COR-L47 (cell line): ENCODE measurements around the gene CDH4.

Experiments used
- DNase-seq: peaks from one replicate; lab custom pipeline; 2025; lab: John Stamatoyannopoulos, UW

Gene CDH4

DNA sequence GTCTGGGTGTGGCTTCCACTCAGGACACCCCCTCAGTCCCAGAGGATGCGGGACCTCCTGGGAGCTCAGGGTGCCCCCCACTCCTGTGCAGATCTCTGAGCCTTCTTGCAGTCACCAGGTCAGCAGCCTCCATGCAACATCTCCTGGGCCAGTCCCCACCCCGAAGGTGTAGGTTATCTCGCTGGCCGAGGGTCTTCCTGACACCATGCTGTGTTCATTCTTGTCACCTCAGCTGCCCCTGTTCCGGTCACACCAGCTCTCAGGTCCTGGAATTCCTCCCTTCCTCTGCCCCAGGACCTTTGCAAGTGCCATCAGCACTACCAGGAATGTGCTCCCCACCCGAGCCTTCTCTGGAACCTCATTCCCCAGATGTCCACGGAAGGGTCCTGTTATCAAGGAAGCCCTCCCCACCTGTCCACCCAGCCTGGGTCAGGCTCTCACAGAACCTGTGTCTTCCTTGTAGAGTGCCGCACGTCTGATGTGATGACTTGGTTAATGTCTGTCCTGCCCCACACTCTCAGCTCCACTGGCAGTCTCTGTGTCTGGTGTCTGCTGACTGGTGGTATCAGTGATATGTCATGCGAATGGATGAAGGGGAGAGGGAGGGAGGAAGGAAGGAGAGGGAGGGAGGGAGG lies 484.1 kb downstream of the CDH4 start:
- DNase-seq = no peak

DNA sequence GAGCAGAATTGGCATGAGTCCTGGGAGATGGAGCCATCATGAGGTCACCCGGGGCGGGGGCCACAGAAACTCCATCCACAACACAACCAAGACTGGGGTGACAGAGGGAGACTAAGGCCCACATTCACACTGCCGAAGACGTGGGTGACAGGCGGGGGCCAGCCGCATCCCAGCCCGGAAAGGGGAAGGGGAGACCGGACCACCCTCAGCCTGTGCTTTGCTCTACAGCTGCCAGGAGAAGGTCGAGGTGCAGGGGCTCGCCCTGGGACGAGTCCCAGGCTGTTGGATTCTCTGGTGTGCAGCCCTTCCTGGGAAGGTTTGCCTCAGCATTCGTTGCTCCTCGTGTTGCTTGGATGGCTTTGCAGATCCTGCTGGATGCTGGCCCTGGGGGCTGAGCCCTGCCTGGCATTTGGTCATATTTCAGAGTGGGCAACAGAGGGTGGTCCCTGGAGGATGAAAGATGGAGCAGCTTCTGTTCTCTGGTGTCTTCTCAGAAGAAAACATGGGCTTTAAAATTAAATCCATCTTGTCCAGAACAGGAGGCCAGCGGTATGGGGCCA lies 484.8 kb downstream of the CDH4 start:
- DNase-seq = no peak

- DNase-seq = no peak
These were observed 485.3 kb downstream of the CDH4 start for GRCh38 chr20:61737346-61737745.

- DNase-seq = no peak
These were observed 485.9 kb downstream of the CDH4 start for GRCh38 chr20:61737812-61738443.

DNA sequence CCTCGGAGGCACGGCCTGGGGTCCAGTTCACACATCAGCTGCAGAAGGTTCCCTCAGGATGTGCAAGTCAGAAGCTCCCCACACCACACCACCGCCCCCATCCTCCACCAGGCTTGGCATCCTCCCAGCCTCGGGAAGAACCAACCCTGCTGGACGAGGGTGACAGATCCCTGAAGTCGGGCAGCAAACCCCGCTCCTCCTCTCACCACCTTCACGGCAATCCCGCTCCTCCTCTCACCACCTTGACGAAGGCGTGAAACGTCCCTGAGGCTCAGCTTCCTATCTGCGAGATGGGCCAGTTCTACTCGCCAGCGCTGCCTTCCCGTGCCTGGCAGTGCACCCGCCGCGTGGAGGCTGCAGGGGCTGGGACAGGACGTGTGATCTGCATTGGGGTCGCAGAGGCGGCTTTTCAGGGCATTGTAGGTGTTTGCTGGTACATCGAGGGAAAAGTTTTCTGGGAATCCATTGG lies 486.6 kb downstream of the CDH4 start:
- DNase-seq = no peak

DNA sequence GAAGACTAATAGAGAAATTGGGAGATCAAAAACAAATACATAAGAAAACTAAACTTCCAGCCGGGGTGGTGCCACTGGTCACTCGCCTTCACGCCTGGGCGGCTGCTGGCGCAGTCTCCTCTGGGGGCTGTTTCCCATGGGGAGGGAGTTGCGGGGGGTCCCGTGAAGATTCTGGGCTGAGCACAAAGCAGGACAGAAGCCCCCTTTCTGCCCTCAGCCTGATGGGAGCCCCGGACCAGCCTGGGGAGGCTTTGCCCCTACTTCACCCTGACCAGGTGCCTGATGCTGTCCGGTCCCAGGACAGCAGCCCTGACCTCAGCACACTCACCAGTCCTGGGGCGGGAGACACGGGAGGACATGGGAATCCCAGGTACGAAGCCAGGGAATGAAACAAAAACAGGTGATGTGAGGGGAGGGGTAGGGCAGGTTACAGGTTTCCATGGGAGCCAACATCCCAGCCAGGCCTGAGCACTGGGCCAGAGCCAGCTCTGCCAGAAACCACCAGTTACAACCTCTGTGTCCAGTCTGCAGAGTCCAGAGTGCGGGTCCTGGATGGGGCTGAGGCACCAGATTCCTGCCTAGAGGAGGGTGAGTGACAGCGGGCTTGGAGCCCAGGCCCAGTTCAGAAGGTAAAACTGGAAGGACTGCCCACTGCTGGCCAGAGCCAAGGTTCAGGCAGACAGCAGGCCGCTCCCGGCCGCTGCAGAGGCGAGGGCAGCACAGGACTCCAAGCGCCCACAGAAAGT lies 487.2 kb downstream of the CDH4 start:
- DNase-seq = no peak

DNA sequence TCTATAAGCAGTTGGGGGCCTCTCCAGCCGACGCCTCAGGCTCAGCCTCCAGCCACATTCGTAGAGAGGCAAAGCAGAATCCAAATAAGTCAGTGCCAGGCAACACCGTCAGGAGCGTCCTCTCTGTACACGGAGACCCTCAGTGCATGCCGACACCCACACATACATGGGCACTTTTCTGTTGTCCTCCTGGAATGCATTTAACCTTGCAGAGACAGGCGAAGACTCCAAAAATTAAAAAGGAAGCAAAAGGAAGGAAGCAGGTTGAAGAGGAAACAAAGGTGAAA lies 487.7 kb downstream of the CDH4 start:
- no peak for DNase-seq

DNA sequence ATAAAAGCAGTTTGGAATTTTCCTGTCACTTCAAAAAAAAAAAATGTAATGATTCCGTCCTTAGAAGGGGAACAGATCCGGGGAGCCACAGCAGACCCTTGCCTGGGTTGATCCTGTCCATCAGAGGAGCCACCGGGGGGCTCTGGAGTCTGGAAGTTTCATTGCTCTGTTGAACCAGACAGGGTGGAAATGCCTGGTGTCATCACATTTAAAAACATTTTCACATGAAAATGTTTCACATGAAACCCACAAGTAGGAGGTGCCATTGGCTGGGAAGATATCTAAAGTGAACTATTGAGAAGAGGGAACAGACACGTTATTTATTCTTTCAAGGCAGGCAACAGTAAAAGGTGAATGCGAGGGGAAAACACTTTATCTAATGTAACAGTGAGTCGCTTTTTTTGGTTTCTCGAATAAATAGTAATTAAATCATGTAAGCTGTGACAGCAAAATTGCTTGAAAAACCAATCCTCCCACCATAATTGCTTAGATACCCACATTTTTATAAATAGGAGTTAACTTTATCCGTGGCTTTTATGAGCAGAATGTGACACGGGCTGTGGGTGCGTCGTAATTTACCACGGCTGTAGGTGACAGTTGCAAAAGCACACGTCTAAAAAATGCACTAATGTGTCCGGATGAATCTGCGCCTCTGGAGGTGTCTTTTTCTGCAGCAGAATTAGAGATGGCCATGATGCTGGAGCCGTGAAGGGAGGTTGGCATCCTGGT lies 490.2 kb downstream of the CDH4 start:
- DNase-seq = no peak

GRCh38 chr20:61743606-61744005 lies 491.5 kb downstream of the CDH4 start:
- DNase-seq = no peak

GRCh38 chr20:61744691-61745396 lies 492.8 kb downstream of the CDH4 start:
- no peak for DNase-seq

DNA sequence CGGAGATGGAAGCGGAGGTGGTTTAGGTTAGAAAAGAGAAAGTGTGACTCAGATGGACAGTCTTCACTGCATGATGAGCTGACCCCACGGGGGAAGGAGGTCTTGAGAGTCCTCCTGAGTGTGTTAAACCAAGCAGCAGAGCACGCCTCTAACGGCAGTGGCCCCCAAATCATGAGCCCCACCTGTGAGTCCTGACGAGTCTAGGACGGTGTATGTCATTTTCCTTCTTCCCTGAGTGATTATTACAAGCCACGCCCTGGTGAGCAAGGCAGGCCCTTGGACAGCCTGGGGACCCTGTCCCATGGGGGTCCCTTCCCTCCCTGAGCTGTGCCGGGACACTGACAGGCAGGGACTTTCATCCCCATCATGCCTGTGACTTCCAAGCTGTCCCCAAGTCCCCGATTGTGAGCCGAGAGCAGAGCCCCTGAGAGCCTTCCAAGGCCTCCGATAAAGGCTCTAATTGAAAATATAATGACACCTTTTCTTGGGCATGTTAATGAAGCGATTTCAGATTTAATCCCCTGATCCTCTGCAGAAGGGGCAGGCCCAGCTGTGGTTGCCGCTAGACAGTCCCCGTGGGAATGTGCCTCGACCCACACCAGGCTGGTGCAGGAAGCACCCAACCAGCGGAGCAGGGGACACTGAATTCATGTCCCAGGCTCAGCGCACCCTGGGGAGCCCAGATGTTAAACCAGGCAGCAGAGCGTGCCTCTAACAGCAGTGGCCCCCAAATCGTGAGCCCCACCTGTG lies 493.5 kb downstream of the CDH4 start:
- no peak for DNase-seq

DNA sequence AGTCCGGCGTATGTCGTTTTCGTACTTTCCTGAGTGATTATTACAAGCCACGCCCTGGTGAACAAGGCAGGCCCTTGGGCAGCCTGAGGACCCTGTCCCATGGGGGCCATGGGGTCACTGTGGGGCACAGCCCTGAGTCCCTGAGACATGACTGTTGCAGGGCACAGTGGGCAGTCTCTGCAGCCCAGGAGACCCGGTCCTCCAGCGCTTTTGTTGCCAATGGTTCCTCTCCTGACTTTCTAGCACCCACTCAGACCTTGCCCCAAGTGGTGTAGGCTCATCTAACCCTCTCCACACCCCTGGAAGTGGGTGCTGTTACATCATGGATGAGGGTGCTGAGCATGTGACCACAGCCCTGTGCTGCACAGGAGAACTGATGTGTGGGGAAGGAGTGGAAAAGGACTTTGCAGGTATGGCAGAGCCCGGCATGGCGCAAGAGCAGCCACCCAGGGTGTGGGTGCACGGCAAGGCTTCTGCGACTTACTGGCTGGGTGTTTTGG lies 494.1 kb downstream of the CDH4 start:
- DNase-seq = no peak

DNA sequence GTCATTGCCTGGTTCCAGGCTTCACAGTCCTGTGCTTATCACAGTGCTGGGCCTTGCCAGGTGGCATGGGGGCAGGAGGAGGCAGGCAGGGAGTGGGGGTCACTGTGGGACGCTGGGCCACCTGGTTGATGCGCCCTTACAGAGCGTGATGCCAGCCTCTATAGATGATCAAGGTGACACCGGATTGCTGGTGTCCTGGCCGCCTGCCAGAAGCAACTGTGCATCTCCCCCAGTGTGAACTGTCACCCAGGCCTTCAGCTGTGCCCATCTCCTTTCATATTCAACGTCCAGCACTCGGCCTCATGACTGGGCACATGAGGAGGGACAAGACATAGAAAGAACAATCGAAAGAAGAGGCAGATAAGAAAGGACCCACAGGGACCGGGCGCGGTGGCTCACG lies 494.7 kb downstream of the CDH4 start:
- no peak for DNase-seq

DNA sequence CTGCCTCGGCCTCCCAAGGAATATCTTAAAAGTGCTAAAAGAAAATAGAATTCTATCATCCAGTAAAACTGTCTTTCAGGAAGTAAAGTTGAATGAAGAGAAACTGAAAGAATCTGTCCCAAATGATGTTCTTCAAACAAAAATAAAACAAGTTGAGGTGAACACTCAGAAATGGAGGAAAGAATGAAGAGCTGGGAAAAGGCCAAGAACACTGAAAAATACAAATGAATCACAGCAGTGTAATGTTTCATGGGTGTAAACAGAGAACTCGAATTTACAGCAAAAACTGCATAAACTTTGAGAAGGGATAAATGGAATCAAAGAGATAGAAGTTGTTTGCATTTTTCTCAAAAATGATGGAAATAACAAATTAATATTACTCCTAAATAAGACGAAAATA lies 496.3 kb downstream of the CDH4 start:
- DNase-seq = no peak

GRCh38 chr20:61749406-61750075 lies 497.5 kb downstream of the CDH4 start:
- no peak for DNase-seq

- no peak for DNase-seq
These were observed 498.0 kb downstream of the CDH4 start for GRCh38 chr20:61750093-61750492.

- DNase-seq = no peak
These were observed 500.5 kb downstream of the CDH4 start for GRCh38 chr20:61752576-61752975.

GRCh38 chr20:61753316-61753942 lies 501.4 kb downstream of the CDH4 start:
- DNase-seq = no peak

GRCh38 chr20:61753987-61754956 lies 502.2 kb downstream of the CDH4 start:
- DNase-seq = no peak
